Type B pancreatic cell (in vitro differentiated cells): ENCODE measurements around the gene GPR42. TPM values are rescaled to one million over a fixed set of nuclear protein-coding genes. Genes with fewer than 3 reads are reported as not detected.

Experiments
- DNase-seq: peaks from one replicate; pipeline ENCODE4 v3.0.0; 2021; ENCODE audit warnings: mixed read lengths; ENCODE audit not compliant: unreplicated experiment; ENCODE audit errors: extremely low spot score
- H3K27ac Mint-ChIP-seq: 2 replicates; pipeline ENCODE4 v1.8.0; 2021; ENCODE audit warnings: mild to moderate bottlenecking, mixed read lengths
- H3K27me3 Mint-ChIP-seq: 2 replicates; pipeline ENCODE4 v1.8.0; 2021; ENCODE audit warnings: mixed read lengths
- H3K36me3 Mint-ChIP-seq: 2 replicates; pipeline ENCODE4 v1.8.0; 2021; ENCODE audit warnings: mixed read lengths
- H3K4me1 Mint-ChIP-seq: one replicate; pipeline ENCODE4 v1.8.0; 2021; ENCODE audit warnings: mixed read lengths; ENCODE audit not compliant: unreplicated experiment
- H3K4me3 Mint-ChIP-seq: 2 replicates; pipeline ENCODE4 v1.8.0; 2021; ENCODE audit warnings: mild to moderate bottlenecking, mixed read lengths
- H3K9me3 Mint-ChIP-seq: 2 replicates; pipeline ENCODE4 v1.8.0; 2021; ENCODE audit warnings: mixed read lengths
- total RNA-seq: library from RNA; stranded (reverse); gene quantifications from 2 replicates; pipeline ENCODE4 v1.2.1, GENCODE V29; 2021; ENCODE audit warnings: low replicate concordance
- TF ChIP-seq, protein P1 (sequence below): fragments of 200-600 bp; sonication (generic); conservative IDR thresholded peaks from 2 replicates; pipeline ENCODE4 v1.5.0; 2021; ENCODE audit warnings: antibody characterized with exemption, mild to moderate bottlenecking

Gene GPR42
- total RNA-seq, 1 donor from 2014 or later: not detected

DNA sequence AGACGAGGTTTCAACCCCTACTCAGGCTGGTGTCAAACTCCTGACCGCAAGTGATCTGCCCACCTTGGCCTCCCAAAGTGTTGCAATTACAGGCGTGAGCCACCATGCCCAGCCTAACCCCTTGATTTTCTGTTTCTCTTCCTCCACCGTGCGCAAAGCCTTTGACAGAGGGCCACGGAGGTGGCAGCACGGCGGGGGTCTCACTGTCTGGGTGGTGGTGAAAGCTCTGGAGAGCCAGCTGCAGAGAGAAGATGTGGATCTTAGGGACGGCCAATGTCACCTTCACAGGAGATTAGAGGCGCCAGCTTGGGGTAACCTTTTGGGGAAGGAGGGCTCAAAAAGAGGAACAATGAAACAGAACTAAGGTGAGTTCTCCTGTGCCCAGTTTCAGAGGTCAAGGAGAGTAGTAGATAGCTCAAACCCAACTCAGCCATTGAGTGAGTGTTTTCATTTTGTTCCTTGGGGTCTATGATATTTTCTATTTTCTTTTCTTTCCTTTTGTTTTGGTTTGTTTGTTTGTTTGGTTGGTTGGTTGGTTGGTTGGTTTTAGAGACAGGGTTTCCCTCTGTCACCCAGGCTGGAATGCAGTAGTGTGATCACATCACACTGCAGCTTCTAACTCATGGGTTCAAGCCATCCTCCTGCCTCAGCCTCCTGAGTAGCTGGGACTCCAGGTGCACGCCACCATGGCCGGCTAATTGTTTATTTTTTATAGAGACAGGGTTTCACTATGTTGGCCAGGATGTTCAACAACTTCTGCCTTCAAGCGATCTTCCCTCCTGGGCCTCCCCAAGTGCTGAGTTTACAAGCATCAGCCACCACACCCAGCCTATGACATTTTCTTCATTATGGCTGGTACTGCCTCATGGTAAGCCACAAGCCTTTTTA is 37.7 kb downstream of the GPR42 start:
- Mint-ChIP-seq H3K36me3 (no peaks in the 10 kb centered on the region), H3K4me3 (no peak overlapping the region), H3K27me3 (peaks cover 25% of the 10 kb centered on the region), H3K4me1 (no peaks in the 10 kb centered on the region), H3K27ac (no peak overlapping the region), H3K9me3 (no peaks in the 10 kb centered on the region)
- TF ChIP-seq, protein P1, sequence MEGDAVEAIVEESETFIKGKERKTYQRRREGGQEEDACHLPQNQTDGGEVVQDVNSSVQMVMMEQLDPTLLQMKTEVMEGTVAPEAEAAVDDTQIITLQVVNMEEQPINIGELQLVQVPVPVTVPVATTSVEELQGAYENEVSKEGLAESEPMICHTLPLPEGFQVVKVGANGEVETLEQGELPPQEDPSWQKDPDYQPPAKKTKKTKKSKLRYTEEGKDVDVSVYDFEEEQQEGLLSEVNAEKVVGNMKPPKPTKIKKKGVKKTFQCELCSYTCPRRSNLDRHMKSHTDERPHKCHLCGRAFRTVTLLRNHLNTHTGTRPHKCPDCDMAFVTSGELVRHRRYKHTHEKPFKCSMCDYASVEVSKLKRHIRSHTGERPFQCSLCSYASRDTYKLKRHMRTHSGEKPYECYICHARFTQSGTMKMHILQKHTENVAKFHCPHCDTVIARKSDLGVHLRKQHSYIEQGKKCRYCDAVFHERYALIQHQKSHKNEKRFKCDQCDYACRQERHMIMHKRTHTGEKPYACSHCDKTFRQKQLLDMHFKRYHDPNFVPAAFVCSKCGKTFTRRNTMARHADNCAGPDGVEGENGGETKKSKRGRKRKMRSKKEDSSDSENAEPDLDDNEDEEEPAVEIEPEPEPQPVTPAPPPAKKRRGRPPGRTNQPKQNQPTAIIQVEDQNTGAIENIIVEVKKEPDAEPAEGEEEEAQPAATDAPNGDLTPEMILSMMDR: no peak
- DNase-seq: no peak

DNA sequence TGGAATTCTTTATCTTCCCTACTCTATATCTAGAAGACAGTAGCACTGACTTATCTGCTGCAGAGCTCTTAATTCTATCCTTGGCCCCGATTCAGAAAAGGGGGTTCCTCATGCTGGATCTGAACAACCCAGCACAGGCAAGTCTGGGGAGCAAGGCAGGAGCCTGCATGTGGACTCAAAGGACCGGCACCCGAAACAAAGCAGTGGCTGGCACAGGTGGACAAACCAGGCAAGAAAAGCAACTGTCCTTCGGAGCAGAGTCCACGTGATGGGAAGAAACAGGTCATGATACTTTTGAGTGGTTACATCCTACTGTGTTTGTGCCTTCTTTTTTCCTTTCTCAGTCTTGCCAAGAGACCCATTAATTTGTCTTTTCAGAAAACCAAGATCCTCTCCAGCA is 38.3 kb downstream of the GPR42 start:
- Mint-ChIP-seq H3K27ac (no peak overlapping the region), H3K27me3 (peaks cover 26% of the 10 kb centered on the region), H3K4me1 (no peaks in the 10 kb centered on the region), H3K9me3 (no peaks in the 10 kb centered on the region), H3K36me3 (no peaks in the 10 kb centered on the region), H3K4me3 (no peak overlapping the region)
- DNase-seq: no peak
- TF ChIP-seq, protein P1: no peak

DNA sequence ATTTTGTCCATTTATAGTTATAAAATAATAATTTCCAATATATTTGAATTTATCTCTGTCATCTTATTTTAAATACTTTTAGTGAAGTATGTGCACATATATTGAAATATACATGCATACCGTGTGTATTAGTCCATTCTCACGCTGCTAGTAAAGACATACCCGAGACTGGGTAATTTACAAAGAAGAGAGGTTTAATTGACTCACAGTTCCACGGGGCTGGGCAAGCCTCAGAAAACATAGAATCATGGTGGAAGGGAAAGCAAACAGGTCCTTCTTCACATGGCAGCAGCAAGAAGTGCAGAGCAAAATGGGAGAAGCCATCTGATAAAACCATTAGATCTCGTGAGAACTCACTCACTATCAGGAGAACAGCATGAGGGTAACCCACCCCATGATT is 39.6 kb downstream of the GPR42 start:
- no peak overlapping the region for H3K4me3 Mint-ChIP-seq
- no peaks in the 10 kb centered on the region for H3K9me3 Mint-ChIP-seq
- TF ChIP-seq, protein P1: no peak
- no peaks in the 10 kb centered on the region for H3K4me1 Mint-ChIP-seq
- peaks cover 26% of the 10 kb centered on the region for H3K27me3 Mint-ChIP-seq
- DNase-seq: no peak
- H3K27ac Mint-ChIP-seq: no peak overlapping the region
- no peaks in the 10 kb centered on the region for H3K36me3 Mint-ChIP-seq

DNA sequence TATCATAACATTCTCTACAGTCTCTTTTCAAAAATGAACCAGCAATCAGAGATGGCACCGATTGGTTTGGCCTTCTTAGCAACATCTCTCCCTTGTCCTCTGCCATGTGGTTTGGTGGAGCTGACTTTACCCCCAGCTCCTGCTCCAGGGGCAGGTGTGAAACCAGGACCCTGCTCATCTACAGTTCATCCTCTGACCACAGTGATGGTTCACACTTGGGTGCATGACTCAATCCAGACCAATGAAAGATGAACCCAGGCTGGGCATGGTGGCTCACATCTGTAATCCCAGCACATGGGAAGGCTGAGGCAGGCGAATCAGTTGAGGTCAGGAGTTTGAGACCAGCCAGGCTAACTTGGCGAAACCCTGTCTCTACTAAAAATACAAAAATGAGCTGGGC is 43.6 kb downstream of the GPR42 start:
- TF ChIP-seq, protein P1: no peak
- no peak for DNase-seq
- H3K4me1 Mint-ChIP-seq: no peaks in the 10 kb centered on the region

DNA sequence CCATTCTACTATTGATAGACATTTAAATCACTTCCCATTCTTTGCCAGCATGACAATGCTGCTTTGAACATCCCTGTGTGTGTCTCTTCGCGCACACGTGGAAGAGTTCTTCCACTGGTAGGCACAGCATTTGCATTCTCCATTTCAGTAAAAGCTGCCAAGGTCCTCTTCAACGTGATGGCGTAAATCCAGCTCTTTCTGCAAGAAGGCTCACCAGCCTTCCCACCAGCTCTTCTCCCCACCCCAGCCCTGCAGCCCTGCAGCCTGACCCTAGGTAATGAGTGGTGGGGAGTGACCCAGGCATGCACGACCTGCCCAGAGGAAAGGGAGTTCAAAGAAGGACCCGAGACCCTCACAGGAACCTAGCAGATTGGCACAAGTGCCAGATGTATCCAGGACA is 45.5 kb downstream of the GPR42 start:
- no peak for DNase-seq
- Mint-ChIP-seq H3K36me3 (no peaks in the 10 kb centered on the region), H3K4me1 (no peaks in the 10 kb centered on the region), H3K27me3 (peaks cover 30% of the 10 kb centered on the region), H3K4me3 (no peak overlapping the region), H3K27ac (no peak overlapping the region), H3K9me3 (no peaks in the 10 kb centered on the region)
- TF ChIP-seq, protein P1: no peak

More for the DNA sequence above, 43.6 kb downstream of the GPR42 start:
- no peak overlapping the region for H3K27ac Mint-ChIP-seq
- peaks cover 38% of the 10 kb centered on the region for H3K27me3 Mint-ChIP-seq
- H3K4me3 Mint-ChIP-seq: no peak overlapping the region
- no peaks in the 10 kb centered on the region for H3K36me3 Mint-ChIP-seq
- H3K9me3 Mint-ChIP-seq: no peaks in the 10 kb centered on the region
